Measurements from ENCODE around the gene AUTS2. TPM values are rescaled to one million over a fixed set of nuclear protein-coding genes. Genes with fewer than 3 reads are reported as not detected.
A peak's percentile ranks its signal among the peaks of the same experiment; 100 is the strongest.

The AUTS2 gene
- total RNA-seq, 1 experiment from 2014 or later, result 2.3 TPM

DNA sequence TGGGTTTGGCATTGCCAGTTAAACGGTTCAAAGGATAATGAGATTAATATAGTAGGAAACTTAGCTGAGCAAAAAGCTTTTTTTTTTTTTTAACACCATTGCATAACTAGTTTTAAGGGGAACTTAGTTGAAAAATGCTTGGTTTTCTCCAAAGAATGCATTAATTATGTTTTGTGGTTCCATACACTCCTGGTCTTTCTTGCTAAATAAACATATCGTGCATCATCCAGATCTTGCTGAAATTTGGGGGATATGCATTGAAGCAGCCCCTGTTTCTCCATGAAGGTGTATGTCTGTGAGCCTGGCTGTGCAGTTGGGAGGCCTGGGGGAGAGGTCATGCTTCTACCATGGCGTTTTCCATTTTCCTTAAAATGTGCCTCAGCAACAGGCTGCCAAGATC, 975.4 kb downstream of the AUTS2 start:
- in situ Hi-C loops (cut with HindIII; ENCODE audit: low pct_unique_long_range_greater_than_20kb, low sequenced_read_pairs), result no loop called here
- no peak for DNase-seq (ENCODE audit: low read depth)

DNA sequence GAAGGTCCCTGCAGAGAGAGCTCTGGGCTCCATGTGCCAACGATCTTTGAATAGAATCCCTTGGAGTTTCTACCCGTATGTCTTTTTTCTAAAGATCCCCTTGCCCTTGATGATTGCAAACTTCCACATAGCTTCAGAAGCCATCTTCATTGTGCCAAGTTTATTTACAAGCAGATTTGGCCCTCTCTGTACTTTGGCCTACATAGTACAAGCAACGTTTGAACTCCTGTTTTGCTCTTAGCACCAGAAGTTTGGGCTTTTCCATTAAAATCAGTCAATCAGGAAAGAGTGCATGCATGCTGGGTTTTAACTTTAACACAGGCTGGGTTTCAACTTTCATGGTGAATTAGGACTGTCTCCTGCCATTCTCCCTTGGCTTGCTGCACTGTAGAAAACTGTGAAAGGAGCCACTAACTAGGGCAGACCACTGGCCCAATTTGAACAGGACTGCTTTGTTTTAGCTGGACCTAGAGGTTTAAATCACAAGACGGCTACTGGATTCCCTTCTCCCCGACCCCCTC, 976.1 kb downstream of the AUTS2 start:
- DNase-seq (ENCODE audit: low read depth), result no peak
- in situ Hi-C loops (cut with HindIII; ENCODE audit: low pct_unique_long_range_greater_than_20kb, low sequenced_read_pairs), result no loop called here

DNA sequence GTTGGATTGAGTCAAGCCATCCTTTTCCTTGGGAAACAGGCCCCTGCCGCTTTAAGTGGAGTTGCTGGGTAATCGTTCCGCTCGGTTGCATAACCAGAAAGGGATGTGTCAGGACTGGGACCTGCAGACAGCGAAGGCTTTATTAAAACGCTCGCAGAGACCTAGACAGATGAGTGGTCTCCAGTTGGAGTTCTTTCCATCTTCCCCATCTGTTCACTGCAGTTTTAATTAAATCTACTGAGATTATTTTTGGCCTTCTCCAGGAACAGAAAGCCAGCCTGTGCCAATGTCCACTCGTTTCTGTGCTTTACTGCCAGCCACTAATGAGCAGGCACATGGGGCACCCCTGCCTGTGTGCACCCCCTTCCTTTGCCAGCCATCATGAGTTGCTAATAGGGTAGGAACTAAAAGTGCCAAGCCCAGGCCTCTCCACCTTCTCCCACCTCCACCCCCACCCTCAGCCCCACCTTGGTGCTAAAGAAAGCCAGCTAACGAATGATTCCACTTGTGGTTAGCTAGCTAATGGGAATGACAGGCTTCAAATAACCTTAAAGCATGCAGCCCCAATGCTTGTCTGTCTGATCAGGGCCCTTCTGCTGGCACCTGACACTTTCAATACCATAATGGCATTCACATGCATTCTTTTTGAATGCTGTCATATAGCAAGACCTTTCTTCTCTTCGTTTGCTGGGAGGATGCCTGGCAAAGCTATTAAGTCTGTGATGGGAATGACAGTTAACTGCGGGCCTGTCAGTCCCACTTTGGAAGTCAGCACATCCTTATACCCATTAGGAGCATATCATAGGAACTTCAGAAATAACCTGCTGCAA, 976.9 kb downstream of the AUTS2 start:
- in situ Hi-C loops (cut with HindIII; ENCODE audit: low pct_unique_long_range_greater_than_20kb, low sequenced_read_pairs), result no loop called here
- DNase-seq (ENCODE audit: low read depth), result peak; percentile 52

DNA sequence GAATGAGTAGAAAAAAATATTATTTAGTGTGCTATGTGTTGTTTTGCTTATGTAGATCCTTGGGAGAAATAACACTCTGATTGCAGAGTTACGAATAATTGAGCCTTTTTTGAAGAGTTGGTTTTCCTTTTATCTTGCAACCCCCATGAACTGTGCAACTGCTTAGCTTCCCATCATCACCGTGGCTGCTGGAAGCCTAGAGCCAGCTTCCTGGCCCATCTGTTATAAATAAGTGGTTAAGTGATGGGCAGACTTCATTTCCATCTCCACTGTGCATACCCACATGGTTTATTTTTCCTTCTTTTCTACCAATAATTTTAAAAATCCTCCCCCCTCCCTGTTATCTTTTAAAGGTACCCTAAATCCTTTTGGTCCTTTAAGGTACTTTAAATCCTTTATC, 978.8 kb downstream of the AUTS2 start:
- DNase-seq (ENCODE audit: low read depth), result no peak
- in situ Hi-C loops (cut with HindIII; ENCODE audit: low pct_unique_long_range_greater_than_20kb, low sequenced_read_pairs), result no loop called here

DNA sequence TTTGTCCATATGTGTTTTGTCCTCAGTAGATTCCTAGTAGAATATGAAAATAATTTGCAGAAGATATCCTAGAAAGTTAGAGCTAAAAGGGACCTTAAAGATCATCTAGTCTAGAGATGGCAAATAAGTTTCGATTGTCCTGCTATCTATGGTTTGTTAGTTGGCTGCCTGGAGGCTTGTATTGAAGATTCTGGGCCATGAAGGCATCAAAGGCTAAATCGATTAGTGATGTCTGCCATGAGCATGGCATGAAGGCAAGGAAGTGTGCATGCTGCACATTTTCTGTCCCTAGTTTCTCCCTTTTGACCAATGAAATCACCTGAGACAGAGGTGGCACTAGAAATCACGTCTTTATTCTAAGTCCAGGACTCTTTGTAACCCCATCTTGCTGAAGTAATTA, 979.9 kb downstream of the AUTS2 start:
- no peak for DNase-seq (ENCODE audit: low read depth)
- in situ Hi-C loops (cut with HindIII; ENCODE audit: low pct_unique_long_range_greater_than_20kb, low sequenced_read_pairs), result no loop called here

DNA sequence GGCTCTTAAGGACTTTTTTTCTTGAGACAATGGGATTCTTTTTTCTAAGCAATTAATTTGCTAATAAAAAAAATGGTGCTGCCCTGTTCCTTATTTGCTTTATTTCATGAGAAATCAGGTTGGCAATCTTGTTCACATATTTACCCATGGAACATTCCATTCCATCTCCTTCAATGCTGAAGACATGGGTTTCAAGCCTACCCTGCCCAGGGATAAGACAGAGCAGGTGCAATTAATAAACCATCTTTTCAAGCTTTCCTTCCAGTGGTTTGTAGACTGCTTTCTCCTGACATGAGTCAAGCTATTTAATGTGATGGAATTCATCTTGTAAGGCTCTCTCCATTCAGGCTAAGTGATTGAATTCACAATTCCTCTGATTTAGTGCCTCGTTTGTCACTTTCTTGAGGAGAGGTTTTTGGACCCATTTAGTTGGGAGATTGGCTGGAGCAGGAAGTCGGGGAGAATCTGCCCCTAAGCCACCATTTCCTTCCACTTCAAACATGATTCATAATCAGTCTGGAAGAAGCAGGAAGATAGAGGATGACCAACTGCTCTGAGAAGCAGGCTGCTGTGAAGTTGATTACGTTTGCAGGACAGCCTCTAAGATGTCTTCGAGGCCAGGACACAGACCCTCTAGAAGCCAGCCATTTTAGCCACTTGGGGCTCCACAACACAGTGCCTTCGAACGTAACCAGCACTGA, 981.3 kb downstream of the AUTS2 start:
- in situ Hi-C loops (cut with HindIII; ENCODE audit: low pct_unique_long_range_greater_than_20kb, low sequenced_read_pairs), result no loop called here
- no peak for DNase-seq (ENCODE audit: low read depth)

DNA sequence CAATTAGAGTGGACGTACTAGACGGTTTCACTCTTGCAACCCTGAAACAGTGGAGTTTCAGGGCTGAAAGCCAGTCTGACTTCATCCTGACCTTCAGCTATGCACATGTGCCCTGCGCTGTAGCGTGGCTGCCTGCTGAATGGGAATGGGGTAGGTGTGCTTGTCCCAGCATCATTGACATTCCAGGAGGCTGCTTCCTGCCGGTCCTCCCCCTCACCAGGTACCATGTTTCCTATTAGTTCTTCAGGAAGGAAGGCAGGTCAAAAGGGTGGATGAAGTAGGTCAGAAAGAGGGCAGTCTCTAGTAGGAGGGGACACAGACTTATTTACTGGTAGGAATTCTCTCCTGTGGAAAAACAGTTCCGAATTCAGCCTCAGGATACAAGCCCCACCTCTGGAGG, 981.9 kb downstream of the AUTS2 start:
- in situ Hi-C loops (cut with HindIII; ENCODE audit: low pct_unique_long_range_greater_than_20kb, low sequenced_read_pairs), result no loop called here
- DNase-seq (ENCODE audit: low read depth), result no peak

DNA sequence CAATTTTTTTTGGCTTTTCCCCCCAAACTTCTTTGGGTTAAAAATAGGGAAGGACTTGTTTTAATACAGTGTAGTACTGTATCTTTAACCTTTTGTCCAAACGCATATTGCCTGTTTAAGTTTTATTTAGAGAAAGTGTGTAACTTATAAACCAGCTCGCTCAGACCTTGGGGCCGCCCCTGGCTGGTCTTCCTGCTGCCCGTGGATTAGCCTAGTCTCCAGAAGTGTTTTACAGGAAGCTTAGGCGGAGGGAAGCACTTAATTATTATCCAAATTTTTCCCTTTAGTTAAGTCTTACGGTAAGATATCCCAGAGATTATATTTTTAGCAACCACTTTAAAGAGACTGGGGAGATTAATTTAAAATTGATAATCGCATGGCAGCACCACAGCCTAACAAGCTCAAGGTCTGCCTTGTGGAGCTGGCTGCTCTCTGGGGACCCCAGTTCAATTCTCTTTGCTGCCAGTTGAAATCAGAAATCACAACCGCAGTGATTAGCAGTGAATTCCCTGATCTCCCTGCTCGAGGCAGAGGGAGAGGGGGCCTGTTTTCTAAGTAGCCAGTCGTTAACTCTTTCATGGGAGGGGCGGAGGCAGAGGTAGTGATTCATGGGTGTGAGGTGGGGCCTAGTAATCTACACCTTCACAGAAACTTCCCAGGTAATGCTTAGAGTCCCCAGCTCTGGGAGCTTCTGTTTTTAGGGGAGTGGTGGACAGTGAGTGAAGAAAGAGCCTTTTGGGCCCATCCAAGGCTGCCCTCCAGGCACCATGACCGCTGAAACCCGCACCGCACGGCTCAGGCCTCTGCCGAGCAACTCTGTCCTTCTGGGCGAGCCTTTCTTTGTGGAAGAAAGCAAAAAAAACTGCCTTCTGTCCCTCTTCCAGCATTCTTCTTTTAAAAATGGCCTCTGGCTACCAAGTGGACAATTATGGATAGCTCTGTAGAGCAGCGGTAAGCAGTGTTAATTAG, 984.9 kb downstream of the AUTS2 start:
- no peak for DNase-seq (ENCODE audit: low read depth)
- in situ Hi-C loops (cut with HindIII; ENCODE audit: low pct_unique_long_range_greater_than_20kb, low sequenced_read_pairs), result no loop called here

DNA sequence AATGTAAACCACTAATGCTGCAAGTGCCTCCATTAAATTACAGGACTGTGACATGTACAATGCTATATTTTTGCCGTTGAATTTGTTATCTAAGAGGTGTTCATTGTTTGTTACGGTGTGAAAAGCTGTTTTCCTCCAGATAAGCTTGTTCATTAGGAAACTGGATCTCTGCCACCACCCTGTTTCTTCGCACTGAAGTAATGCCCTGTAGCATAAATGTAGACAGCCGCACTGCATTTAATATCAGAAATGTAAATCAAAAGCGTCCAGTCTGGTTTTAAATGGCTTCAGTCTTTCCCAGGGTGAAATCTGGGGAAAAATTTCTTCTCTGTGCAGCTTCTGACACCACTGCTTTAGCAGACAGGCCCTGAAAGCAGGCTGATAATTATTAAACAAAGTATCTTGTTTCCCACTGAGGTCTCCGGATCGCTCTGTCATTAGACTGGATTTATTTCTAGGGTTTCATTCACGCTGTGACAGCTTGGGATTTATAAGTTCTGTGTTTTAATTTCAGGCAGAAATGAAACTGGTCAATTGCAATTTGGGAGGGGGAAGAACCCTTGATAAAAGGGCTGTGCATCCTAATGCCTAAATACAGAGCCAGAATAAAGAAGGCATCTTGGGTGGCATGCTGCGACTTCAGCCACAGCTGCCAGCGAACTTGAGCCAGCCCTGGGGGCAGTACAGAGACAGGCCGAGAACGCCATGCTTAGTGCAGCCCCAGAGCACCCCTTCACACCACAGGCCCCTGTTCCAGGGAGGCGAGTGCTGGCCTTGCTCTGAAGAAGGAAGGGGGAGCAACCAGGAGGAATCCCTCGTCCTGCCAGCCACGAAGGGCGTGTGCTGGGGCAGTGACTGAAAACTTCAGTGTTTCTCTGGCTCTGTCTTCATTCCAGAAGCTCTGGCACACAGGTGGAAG, 985.9 kb downstream of the AUTS2 start:
- DNase-seq (ENCODE audit: low read depth), result no peak
- in situ Hi-C loops (cut with HindIII; ENCODE audit: low pct_unique_long_range_greater_than_20kb, low sequenced_read_pairs), result no loop called here

DNA sequence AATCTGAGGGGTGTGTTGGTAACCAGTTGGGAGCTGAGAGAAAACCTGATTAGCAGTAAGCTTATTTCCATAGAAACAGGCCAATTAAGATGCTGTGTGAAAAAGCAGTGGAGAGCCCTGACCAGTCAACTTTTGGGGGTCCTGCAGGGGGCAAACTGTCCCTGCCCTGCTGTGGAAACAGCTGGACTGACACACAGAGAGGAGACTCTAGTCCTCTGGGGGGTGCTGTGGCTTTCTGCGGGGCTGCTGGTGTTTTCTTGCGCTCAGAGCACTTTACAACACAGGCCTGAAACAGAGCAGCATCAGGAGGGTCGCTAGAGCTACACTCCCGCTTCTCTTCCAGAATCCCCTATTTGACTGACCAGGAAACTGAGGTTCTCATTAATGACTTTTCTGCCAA, 986.8 kb downstream of the AUTS2 start:
- no peak for DNase-seq (ENCODE audit: low read depth)
- in situ Hi-C loops (cut with HindIII; ENCODE audit: low pct_unique_long_range_greater_than_20kb, low sequenced_read_pairs), result no loop called here

DNA sequence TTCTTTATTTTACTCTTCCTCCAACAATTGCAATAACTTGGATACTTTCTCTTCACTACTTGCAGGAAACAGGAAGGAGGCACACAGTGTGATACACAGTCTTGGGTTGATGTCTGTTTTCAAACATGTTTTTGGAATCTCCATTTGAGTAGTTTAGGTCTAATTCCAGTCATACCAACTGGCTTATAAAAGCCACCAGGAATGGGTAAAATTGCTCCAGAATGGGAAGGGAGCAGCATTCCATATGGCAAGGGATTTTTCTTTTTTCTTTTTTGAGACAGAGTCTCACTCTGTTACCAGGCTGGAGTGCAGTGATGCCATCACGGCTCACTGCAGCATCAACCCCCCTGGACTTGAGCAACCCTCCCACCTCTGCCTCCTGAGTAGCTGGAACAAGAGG, 988.5 kb downstream of the AUTS2 start:
- no peak for DNase-seq (ENCODE audit: low read depth)
- in situ Hi-C loops (cut with HindIII; ENCODE audit: low pct_unique_long_range_greater_than_20kb, low sequenced_read_pairs), result no loop called here

DNA sequence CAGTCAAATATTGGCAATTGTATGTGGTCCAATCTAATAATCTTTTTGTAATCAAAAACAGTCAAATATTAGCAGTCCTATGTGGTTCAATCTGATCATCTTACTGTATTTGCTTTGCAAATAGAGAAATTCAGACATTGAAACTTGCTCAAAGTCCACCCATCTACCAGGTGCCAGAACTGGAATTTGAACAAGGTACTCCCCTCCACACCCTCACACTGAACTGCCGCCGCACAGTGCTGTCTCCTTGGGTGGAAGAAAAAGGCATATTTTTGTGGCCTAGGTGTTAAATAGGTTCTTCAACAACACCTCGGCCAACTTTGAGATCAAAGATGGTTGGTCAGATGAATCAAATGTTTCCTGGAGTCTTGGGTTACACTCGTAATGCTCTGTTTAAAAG, 989.5 kb downstream of the AUTS2 start:
- in situ Hi-C loops (cut with HindIII; ENCODE audit: low pct_unique_long_range_greater_than_20kb, low sequenced_read_pairs), result no loop called here
- no peak for DNase-seq (ENCODE audit: low read depth)

DNA sequence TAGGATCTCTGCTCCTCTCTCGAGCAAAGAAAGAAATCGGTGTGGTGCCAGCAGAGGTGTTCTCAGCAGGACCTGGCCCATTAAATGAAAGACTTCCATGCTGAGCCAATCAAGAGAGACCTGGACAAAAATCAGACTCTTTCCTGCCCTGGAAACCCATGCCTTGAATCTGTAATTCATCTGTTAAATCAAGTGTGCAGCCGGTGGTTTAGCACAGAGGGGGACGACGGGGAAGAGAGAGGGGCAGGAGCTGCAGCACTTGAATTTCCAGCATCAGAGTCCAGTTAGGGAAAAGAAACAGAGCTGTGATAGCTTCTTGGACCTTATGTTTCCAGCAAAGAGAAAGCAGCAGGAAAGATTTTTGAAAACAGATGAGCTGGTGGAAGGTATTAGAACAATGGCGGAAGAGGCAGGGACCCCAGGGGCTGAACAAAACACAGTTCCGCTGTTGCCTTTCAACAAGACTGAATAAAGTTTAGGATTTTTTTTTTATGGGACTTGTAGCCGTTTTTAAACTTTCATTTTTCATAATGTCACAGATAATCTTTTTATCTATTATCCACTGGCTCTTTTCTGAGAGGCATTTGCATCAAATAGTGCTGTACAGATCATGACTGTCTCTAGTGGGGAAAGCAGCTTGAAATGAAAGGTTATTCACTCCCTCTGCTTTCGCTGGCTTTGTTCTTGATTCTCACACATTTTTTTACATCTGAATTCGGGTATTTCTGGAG, 990.1 kb downstream of the AUTS2 start:
- no peak for DNase-seq (ENCODE audit: low read depth)
- in situ Hi-C loops (cut with HindIII; ENCODE audit: low pct_unique_long_range_greater_than_20kb, low sequenced_read_pairs), result no loop called here

DNA sequence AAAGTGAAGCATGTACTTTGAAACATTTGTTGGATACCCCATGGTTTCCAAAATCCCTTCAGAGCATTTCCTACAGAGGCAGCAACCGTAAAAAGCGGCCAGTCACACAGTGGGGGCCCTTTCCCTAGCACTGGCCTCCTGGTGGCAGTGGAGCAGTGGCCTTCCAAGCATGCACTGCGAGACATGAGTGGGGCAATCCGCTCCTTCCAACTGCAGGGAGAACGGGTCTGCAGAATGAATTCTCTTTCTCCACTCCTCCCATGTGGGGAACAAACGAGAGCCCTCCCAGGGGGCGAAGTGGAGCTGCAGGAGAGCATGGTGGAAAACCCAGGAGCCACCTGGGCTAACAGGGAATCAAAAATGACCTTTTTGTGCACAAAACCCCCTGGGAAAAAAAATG, 990.7 kb downstream of the AUTS2 start:
- in situ Hi-C loops (cut with HindIII; ENCODE audit: low pct_unique_long_range_greater_than_20kb, low sequenced_read_pairs), result no loop called here
- DNase-seq (ENCODE audit: low read depth), result no peak

DNA sequence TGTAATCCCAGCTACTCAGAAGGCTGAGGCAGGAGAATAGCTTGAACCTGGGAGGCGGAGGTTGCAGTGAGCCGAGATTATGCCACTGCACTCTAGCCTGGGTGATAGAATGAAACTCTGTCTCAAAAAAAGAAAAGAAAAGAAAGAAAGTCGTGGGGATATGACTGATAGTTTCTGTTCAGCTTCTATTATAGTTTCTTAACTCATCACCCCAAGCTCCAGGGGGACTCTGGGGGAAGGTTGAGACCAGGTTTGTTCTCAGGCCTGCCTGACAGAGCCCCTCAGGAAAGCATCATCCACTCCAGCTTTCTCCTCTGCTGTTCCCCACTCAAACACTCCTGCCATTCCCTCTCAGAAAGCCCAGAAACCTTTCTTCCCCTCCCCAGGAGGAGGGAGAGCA, 991.3 kb downstream of the AUTS2 start:
- DNase-seq (ENCODE audit: low read depth), result no peak
- in situ Hi-C loops (cut with HindIII; ENCODE audit: low pct_unique_long_range_greater_than_20kb, low sequenced_read_pairs), result no loop called here

DNA sequence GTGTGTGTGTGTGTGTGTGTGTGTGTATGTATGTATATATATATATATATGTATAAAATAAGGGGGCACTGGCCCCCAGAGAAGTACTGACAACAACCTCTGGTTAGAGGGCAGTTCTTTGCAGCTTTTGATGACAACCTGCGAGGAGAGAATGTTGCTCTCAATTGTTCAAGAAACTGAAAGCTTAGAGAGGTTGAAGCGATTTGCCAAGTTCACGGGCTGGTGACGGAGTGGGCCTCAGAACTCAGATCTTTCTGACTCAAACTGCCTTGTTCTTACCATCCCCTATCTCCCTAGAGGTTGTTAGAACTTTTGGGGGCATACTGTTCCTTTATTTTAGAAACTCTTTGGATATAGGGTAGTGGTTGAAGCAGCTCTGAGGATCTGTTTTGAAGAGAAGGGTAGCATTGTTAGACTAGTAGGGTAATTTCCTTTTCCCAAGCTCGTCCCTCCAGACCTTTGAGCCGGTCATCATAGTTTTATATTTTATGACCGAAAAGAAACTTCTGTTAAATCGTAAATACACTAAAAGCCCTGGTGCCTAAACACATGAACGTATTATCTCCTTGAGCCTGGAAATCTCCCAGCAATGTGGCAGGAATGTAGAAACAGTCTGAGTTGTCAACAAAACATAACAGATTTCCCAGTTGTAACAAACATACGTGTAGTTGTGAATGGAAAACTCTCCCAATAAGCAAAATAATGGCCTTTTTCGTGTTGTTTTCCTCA, 992.0 kb downstream of the AUTS2 start:
- no peak for DNase-seq (ENCODE audit: low read depth)
- in situ Hi-C loops (cut with HindIII; ENCODE audit: low pct_unique_long_range_greater_than_20kb, low sequenced_read_pairs), result no loop called here
